Breast epithelium (tissue), 3 donors: ENCODE measurements around the gene PDZD2.

ENCODE experiments used
- POLR2A ChIP-seq: fragments of 450-650 bp; IDR thresholded peaks from one replicate; pipeline ENCODE4 v1.6.1; 2016; ENCODE audit warnings: antibody characterized with exemption, mild to moderate bottlenecking, moderate library complexity
- POLR2AphosphoS5 ChIP-seq, 3 donors: sonication (generic); formaldehyde crosslinking; IDR thresholded peaks; one replicate each; pipeline ENCODE4 v1.6.1; 2017; ENCODE audit warnings: antibody characterized with exemption in 3 of 3
- TF ChIP-seq, protein P1 (sequence below), 3 donors: fragments of 450-650 bp; IDR thresholded peaks; one replicate each; pipeline ENCODE4 v1.5.1; 2016 to 2017; ENCODE audit warnings: antibody characterized with exemption in 3 of 3, mild to moderate bottlenecking in 3 of 3, moderate library complexity in 3 of 3

DNA sequence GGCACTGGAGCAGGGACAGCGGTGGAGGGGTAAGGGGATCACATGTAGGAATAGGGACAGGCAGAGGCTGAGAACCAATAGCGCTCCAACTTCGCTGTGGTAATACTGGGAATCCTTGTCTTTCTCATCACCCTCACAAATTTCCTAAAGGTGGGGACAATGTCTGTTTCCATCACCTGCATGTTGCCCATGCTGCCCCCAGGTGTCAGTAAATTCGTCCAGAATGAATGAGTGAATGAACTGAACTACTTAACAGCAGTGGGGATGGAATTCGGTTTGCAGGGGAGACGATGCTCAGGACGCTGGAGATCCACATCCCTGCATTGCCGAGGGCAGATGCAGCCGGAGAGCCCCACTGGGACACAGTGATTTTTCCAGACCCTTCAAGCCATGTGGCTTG lies 129.9 kb downstream of the PDZD2 start:
- TF ChIP-seq, protein P1, sequence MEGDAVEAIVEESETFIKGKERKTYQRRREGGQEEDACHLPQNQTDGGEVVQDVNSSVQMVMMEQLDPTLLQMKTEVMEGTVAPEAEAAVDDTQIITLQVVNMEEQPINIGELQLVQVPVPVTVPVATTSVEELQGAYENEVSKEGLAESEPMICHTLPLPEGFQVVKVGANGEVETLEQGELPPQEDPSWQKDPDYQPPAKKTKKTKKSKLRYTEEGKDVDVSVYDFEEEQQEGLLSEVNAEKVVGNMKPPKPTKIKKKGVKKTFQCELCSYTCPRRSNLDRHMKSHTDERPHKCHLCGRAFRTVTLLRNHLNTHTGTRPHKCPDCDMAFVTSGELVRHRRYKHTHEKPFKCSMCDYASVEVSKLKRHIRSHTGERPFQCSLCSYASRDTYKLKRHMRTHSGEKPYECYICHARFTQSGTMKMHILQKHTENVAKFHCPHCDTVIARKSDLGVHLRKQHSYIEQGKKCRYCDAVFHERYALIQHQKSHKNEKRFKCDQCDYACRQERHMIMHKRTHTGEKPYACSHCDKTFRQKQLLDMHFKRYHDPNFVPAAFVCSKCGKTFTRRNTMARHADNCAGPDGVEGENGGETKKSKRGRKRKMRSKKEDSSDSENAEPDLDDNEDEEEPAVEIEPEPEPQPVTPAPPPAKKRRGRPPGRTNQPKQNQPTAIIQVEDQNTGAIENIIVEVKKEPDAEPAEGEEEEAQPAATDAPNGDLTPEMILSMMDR (IDR thresholded peaks at IDR 0.05), result no peak
- TF ChIP-seq POLR2A, result no peak
- TF ChIP-seq POLR2AphosphoS5 (IDR thresholded peaks at IDR 0.05), result no peak
